Smooth muscle cell (in vitro differentiated cells): ENCODE results near the gene ARHGEF12. TPM values are rescaled to one million over a fixed set of nuclear protein-coding genes. Genes with fewer than 3 reads are reported as not detected.

Experiments used
- DNase-seq: peaks from one replicate; lab custom pipeline; 2025; ENCODE audit not compliant: unreplicated experiment; lab: John Stamatoyannopoulos, UW
- H2AFZ ChIP-seq: fragments of 200-600 bp; sonication (generic); 2 replicates; pipeline ENCODE4 v1.6.0; 2016; ENCODE audit warnings: antibody characterized with exemption, low read depth, mild to moderate bottlenecking
- H3F3A ChIP-seq: fragments of 200-600 bp; sonication (generic); 2 replicates; pipeline ENCODE4 v1.6.0; 2017; ENCODE audit warnings: antibody characterized with exemption, low read depth
- H3K27ac ChIP-seq: fragments of 200-600 bp; sonication (generic); 2 replicates; pipeline ENCODE4 v1.5.1; 2016; ENCODE audit warnings: low read depth, mild to moderate bottlenecking
- H3K27me3 ChIP-seq: fragments of 200-600 bp; sonication (generic); 2 replicates; pipeline ENCODE4 v1.6.1; 2016; ENCODE audit warnings: low read depth, mild to moderate bottlenecking
- H3K36me3 ChIP-seq: fragments of 200-600 bp; sonication (generic); 2 replicates; pipeline ENCODE4 v1.5.1; 2016; ENCODE audit warnings: low read depth
- H3K4me1 ChIP-seq: fragments of 200-600 bp; sonication (generic); 2 replicates; pipeline ENCODE4 v1.5.1; 2016; ENCODE audit warnings: low read depth
- H3K4me2 ChIP-seq: fragments of 200-600 bp; sonication (generic); 2 replicates; pipeline ENCODE4 v1.6.0; 2016; ENCODE audit warnings: mild to moderate bottlenecking
- H3K4me3 ChIP-seq: fragments of 200-600 bp; sonication (generic); 2 replicates; pipeline ENCODE4 v1.5.1; 2016; ENCODE audit warnings: mild to moderate bottlenecking
- H3K79me2 ChIP-seq: fragments of 200-600 bp; sonication (generic); 2 replicates; pipeline ENCODE4 v1.6.0; 2016; ENCODE audit warnings: low read depth, mild to moderate bottlenecking
- H3K9ac ChIP-seq: fragments of 200-600 bp; sonication (generic); 2 replicates; pipeline ENCODE4 v1.6.0; 2016; ENCODE audit warnings: low read depth
- H3K9me3 ChIP-seq: fragments of 200-600 bp; sonication (generic); replicated peaks from 2 replicates; pipeline ENCODE4 v1.5.1; 2016; ENCODE audit warnings: low read depth
- H4K20me1 ChIP-seq: fragments of 200-600 bp; sonication (generic); 2 replicates; pipeline ENCODE4 v1.6.0; 2016; ENCODE audit warnings: low read depth
- WGBS: methylation state at CpG from one replicate; pipeline ENCODE4 v1.1.7; 2016; ENCODE audit warnings: low lambda C conversion rate; 5-methylcytosine and 5-hydroxymethylcytosine counted together
- polyA plus RNA-seq: library from polyadenylated mRNA; unstranded; fragments of >200 nt; fragmentation: Nextera tagmentation; extraction: Ambion mirVana; gene quantifications from 2 replicates; pipeline ENCODE4 v1.2.1, GENCODE V29; 2016
- total RNA-seq: library from RNA; depleted of rRNA; stranded (reverse); fragments of >200 nt; gene quantifications from 2 replicates; pipeline ENCODE4 v1.2.3, GENCODE V29; 2014
- TF ChIP-seq, protein P1 (sequence below): fragments of 200-600 bp; sonication (generic); IDR thresholded peaks from 2 replicates; pipeline ENCODE4 v1.5.1; 2017; ENCODE audit warnings: borderline replicate concordance, mild to moderate bottlenecking, antibody characterized with exemption; ENCODE audit not compliant: insufficient read depth, poor library complexity, severe bottlenecking

Gene ARHGEF12
- total and polyA plus RNA-seq, 2 experiments from 2014 or later, result 24.6 to 89.4 TPM

GRCh38 chr11:120358729-120359128 lies 22.5 kb downstream of the ARHGEF12 start:
- Histone ChIP-seq H2AFZ (no peak overlapping the region), H4K20me1 (peaks cover 99% of the 10 kb centered on the region), H3K4me1 (peaks cover 5% of the 10 kb centered on the region), H3K4me2 (no peak overlapping the region), H3K9ac (no peak overlapping the region), H3K9me3 (no peaks in the 10 kb centered on the region), H3K79me2 (peaks cover 100% of the 10 kb centered on the region), H3K36me3 (no peaks in the 10 kb centered on the region), H3F3A (no peaks in the 10 kb centered on the region), H3K27me3 (no peaks in the 10 kb centered on the region), H3K27ac (no peak overlapping the region), H3K4me3 (no peak overlapping the region)
- TF ChIP-seq, protein P1, sequence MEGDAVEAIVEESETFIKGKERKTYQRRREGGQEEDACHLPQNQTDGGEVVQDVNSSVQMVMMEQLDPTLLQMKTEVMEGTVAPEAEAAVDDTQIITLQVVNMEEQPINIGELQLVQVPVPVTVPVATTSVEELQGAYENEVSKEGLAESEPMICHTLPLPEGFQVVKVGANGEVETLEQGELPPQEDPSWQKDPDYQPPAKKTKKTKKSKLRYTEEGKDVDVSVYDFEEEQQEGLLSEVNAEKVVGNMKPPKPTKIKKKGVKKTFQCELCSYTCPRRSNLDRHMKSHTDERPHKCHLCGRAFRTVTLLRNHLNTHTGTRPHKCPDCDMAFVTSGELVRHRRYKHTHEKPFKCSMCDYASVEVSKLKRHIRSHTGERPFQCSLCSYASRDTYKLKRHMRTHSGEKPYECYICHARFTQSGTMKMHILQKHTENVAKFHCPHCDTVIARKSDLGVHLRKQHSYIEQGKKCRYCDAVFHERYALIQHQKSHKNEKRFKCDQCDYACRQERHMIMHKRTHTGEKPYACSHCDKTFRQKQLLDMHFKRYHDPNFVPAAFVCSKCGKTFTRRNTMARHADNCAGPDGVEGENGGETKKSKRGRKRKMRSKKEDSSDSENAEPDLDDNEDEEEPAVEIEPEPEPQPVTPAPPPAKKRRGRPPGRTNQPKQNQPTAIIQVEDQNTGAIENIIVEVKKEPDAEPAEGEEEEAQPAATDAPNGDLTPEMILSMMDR, result no peak
- WGBS, result 98% methylated on average over 3 of the region's 3 CpGs
- no peak for DNase-seq

DNA sequence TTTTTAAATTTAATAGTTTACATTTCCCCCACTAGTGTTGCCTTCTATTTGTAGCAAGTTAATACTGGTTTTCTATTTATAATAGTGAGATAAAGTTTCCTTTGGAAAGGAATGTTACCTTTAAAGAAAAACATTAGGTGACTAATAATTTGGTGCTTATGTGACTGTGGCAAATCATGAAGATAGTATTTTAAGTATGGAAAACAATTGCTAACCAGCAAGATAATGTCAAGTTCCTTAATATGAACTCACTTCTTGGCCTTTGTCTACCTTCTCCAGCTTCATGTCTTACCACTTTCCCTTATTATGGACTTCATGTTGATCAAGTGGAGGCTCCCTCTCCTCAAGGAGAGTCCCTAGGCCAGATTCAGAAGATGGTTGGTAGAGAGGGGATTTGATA lies 27.2 kb downstream of the ARHGEF12 start:
- no peaks in the 10 kb centered on the region for H3K4me1 ChIP-seq
- no peak overlapping the region for H2AFZ ChIP-seq
- no peak overlapping the region for H3K9ac ChIP-seq
- peaks cover 98% of the 10 kb centered on the region for H3K79me2 ChIP-seq
- DNase-seq, result no peak
- H3K36me3 ChIP-seq, result no peaks in the 10 kb centered on the region
- no peak overlapping the region for H3K4me2 ChIP-seq
- no peaks in the 10 kb centered on the region for H3F3A ChIP-seq
- H3K27me3 ChIP-seq, result no peaks in the 10 kb centered on the region
- H4K20me1 ChIP-seq, result peaks cover 98% of the 10 kb centered on the region
- no peak overlapping the region for H3K27ac ChIP-seq
- TF ChIP-seq, protein P1, result no peak
- no peak overlapping the region for H3K4me3 ChIP-seq
- no peaks in the 10 kb centered on the region for H3K9me3 ChIP-seq

GRCh38 chr11:120365512-120365911 lies 29.3 kb downstream of the ARHGEF12 start:
- no peak overlapping the region for H3K4me2 ChIP-seq
- no peak overlapping the region for H2AFZ ChIP-seq
- H3F3A ChIP-seq, result no peaks in the 10 kb centered on the region
- peaks cover 98% of the 10 kb centered on the region for H3K79me2 ChIP-seq
- H3K4me1 ChIP-seq, result peaks cover 3% of the 10 kb centered on the region
- H4K20me1 ChIP-seq, result peaks cover 99% of the 10 kb centered on the region
- no peak overlapping the region for H3K27ac ChIP-seq
- H3K36me3 ChIP-seq, result no peaks in the 10 kb centered on the region
- H3K9ac ChIP-seq, result no peak overlapping the region
- DNase-seq, result no peak
- no peaks in the 10 kb centered on the region for H3K27me3 ChIP-seq
- no peaks in the 10 kb centered on the region for H3K9me3 ChIP-seq
- H3K4me3 ChIP-seq, result no peak overlapping the region
- TF ChIP-seq, protein P1, result no peak

- peaks cover 95% of the 10 kb centered on the region for H4K20me1 ChIP-seq
- H3K9ac ChIP-seq, result no peak overlapping the region
- H3F3A ChIP-seq, result peaks cover 6% of the 10 kb centered on the region
- no peaks in the 10 kb centered on the region for H3K27me3 ChIP-seq
- no peaks in the 10 kb centered on the region for H3K9me3 ChIP-seq
- H3K4me1 ChIP-seq, result peaks cover 10% of the 10 kb centered on the region
- DNase-seq, result no peak
- peak overlapping the region; percentile 27 for H3K27ac ChIP-seq
- no peak overlapping the region for H2AFZ ChIP-seq
- no peak overlapping the region for H3K4me3 ChIP-seq
- peaks cover 100% of the 10 kb centered on the region for H3K79me2 ChIP-seq
- TF ChIP-seq, protein P1, result no peak
- no peak overlapping the region for H3K4me2 ChIP-seq
- no peaks in the 10 kb centered on the region for H3K36me3 ChIP-seq
These were observed 36.1 kb downstream of the ARHGEF12 start for GRCh38 chr11:120372296-120372695.
